Thyroid gland (tissue), 4 donors: ENCODE measurements around the gene CDR2. TPM values are rescaled to one million over a fixed set of nuclear protein-coding genes. Genes with fewer than 3 reads are reported as not detected.
A peak's percentile ranks its signal among the peaks of the same experiment; 100 is the strongest.

ENCODE experiments used
- DNase-seq, 2 donors: peaks; one replicate each; pipeline ENCODE4 v3.0.0-alpha.2; 2019
- H3K27ac ChIP-seq, 3 donors: fragments of 200-600 bp; sonication (generic); 1 replicate in 2 of 3; 2 replicates in 1 of 3; pipeline ENCODE4 v1.5.1; 2016 to 2019; ENCODE audit warnings: mild to moderate bottlenecking in 1 of 3, moderate library complexity in 1 of 3
- H3K27me3 ChIP-seq: fragments of 200-600 bp; sonication (generic); one replicate; pipeline ENCODE4 v1.5.1; 2019
- H3K36me3 ChIP-seq, 2 donors: fragments of 200-600 bp; sonication (generic); one replicate each; pipeline ENCODE4 v1.5.1; 2016 to 2019
- H3K4me1 ChIP-seq, 2 donors: fragments of 200-600 bp; sonication (generic); one replicate each; pipeline ENCODE4 v1.5.1; 2017 to 2019
- H3K4me3 ChIP-seq, 3 donors: fragments of 200-600 bp; sonication (generic); replicated peaks in 1 of 3; 1 replicate in 2 of 3; 2 replicates in 1 of 3; pipeline ENCODE4 v1.5.1; 2016; ENCODE audit warnings: mild to moderate bottlenecking in 1 of 3
- H3K9me3 ChIP-seq: fragments of 200-600 bp; sonication (generic); one replicate; pipeline ENCODE4 v1.5.1; 2017
- CTCF ChIP-seq, 6 experiments: fragments of 200-600 bp in 3 of 6; fragments of 450-650 bp in 3 of 6; sonication (generic) in 3 of 6; IDR thresholded peaks; one replicate each; pipeline ENCODE4 v1.5.1; 2016 to 2019; ENCODE audit warnings: antibody characterized with exemption in 6 of 6, mild to moderate bottlenecking in 2 of 6, inconsistent platforms in 1 of 6, moderate library complexity in 1 of 6
- POLR2A ChIP-seq, 2 donors: fragments of 450-650 bp; IDR thresholded peaks; one replicate each; pipeline ENCODE4 v1.6.1; 2017; ENCODE audit warnings: antibody characterized with exemption in 2 of 2, mild to moderate bottlenecking in 2 of 2, moderate library complexity in 1 of 2
- WGBS, 2 donors: methylation state at CpG; one replicate each; pipeline ENCODE4 v1.1.5; 2017; 5-methylcytosine and 5-hydroxymethylcytosine counted together
- intact Hi-C: fragments of 100-400 bp; cut with DNase I; formaldehyde crosslinking; loops from one replicate; pipeline ENCODE4 v1.15.1; 2023
- total RNA-seq, 4 donors: library from RNA; depleted of rRNA; stranded (reverse); fragments of >200 nt; gene quantifications; one replicate each; pipeline ENCODE4 v1.2.3, GENCODE V29; 2016

CDR2 gene
- total RNA-seq, 4 donors from 2014 or later: 55.5 to 92.8 (median 79.2) TPM

- Histone ChIP-seq H3K27me3 (no peaks in the 10 kb centered on the region), H3K4me1 (peaks cover 4 to 5% of the 10 kb centered on the region in 2 donors), H3K27ac (peak overlapping the region in 2 of 3 donors; percentile 2 to 54), H3K9me3 (no peaks in the 10 kb centered on the region), H3K4me3 (no peak overlapping the region), H3K36me3 (peaks cover 33 to 39% of the 10 kb centered on the region in 2 donors)
- WGBS, 2 donors: 87 to 88% methylated on average over 20 of the region's 20 CpGs
- peak; percentile 70 to 80 for DNase-seq
- intact Hi-C loops: no loop called here
- no peak for TF ChIP-seq CTCF (IDR thresholded peaks at IDR 0.05)
- peak in 1 of 2 donors; percentile 18 for TF ChIP-seq POLR2A (IDR thresholded peaks at IDR 0.05)
These were observed 27.2 kb downstream of the CDR2 start for GRCh38 chr16:22347100-22347820.

GRCh38 chr16:22346483-22346882, 27.9 kb downstream of the CDR2 start:
- Histone ChIP-seq H3K4me3 (no peak overlapping the region), H3K4me1 (peaks cover 4 to 5% of the 10 kb centered on the region in 2 donors), H3K27ac (peak overlapping the region; percentile 2 to 54 (median 16)), H3K36me3 (peaks cover 33 to 39% of the 10 kb centered on the region in 2 donors), H3K9me3 (no peaks in the 10 kb centered on the region), H3K27me3 (no peaks in the 10 kb centered on the region)
- intact Hi-C loops: no loop called here
- no peak for TF ChIP-seq CTCF (IDR thresholded peaks at IDR 0.05)
- TF ChIP-seq POLR2A (IDR thresholded peaks at IDR 0.05): no peak
- 72 to 76% methylated on average over 9 of the region's 9 CpGs for WGBS, 2 donors
- DNase-seq: no peak

GRCh38 chr16:22342082-22342481, 32.3 kb downstream of the CDR2 start:
- Histone ChIP-seq H3K4me1 (peaks cover under 1 to 4% of the 10 kb centered on the region in 2 donors), H3K27ac (no peak overlapping the region), H3K36me3 (peaks cover 4 to 11% of the 10 kb centered on the region in 2 donors), H3K4me3 (no peak overlapping the region), H3K27me3 (no peaks in the 10 kb centered on the region), H3K9me3 (no peaks in the 10 kb centered on the region)
- no peak for DNase-seq
- 95 to 97% methylated on average over 2 of the region's 2 CpGs for WGBS, 2 donors
- intact Hi-C loops: loop anchor here (2.0 kb wide), 1 partner anchor 49 kb away; no protein-coding TSS in a partner anchor
- TF ChIP-seq POLR2A (IDR thresholded peaks at IDR 0.05): no peak
- no peak for TF ChIP-seq CTCF (IDR thresholded peaks at IDR 0.05)

GRCh38 chr16:22340945-22341344, 33.5 kb downstream of the CDR2 start:
- intact Hi-C loops: no loop called here
- Histone ChIP-seq H3K27ac (no peak overlapping the region), H3K36me3 (peaks cover 0 to 9% of the 10 kb centered on the region in 2 donors), H3K9me3 (no peaks in the 10 kb centered on the region), H3K4me3 (no peak overlapping the region), H3K27me3 (no peaks in the 10 kb centered on the region), H3K4me1 (no peaks in the 10 kb centered on the region)
- TF ChIP-seq CTCF (IDR thresholded peaks at IDR 0.05) (no peak), POLR2A (IDR thresholded peaks at IDR 0.05) (no peak)
- no peak for DNase-seq

- Histone ChIP-seq H3K27me3 (no peaks in the 10 kb centered on the region), H3K36me3 (peaks cover 13 to 21% of the 10 kb centered on the region in 2 donors), H3K9me3 (no peaks in the 10 kb centered on the region), H3K4me1 (no peaks in the 10 kb centered on the region), H3K4me3 (no peak overlapping the region), H3K27ac (no peak overlapping the region)
- intact Hi-C loops: no loop called here
- no peak for DNase-seq
- WGBS, 2 donors: 98 to 99% methylated on average over 4 of the region's 4 CpGs
- TF ChIP-seq POLR2A (IDR thresholded peaks at IDR 0.05) (no peak), CTCF (IDR thresholded peaks at IDR 0.05) (no peak)
These were observed 36.4 kb downstream of the CDR2 start for GRCh38 chr16:22337849-22338635.
